ENCODE measurements around the gene STRIP1. TPM values are rescaled to one million over a fixed set of nuclear protein-coding genes. Genes with fewer than 3 reads are reported as not detected.
"Not testable (repeated sequence)": the region's sequence is repeated elsewhere in the genome, so short reads cannot be mapped to it uniquely, and the experiment has no call there.

Gene STRIP1
- total RNA-seq, 1 donor from 2014 or later = 55.7 TPM

DNA sequence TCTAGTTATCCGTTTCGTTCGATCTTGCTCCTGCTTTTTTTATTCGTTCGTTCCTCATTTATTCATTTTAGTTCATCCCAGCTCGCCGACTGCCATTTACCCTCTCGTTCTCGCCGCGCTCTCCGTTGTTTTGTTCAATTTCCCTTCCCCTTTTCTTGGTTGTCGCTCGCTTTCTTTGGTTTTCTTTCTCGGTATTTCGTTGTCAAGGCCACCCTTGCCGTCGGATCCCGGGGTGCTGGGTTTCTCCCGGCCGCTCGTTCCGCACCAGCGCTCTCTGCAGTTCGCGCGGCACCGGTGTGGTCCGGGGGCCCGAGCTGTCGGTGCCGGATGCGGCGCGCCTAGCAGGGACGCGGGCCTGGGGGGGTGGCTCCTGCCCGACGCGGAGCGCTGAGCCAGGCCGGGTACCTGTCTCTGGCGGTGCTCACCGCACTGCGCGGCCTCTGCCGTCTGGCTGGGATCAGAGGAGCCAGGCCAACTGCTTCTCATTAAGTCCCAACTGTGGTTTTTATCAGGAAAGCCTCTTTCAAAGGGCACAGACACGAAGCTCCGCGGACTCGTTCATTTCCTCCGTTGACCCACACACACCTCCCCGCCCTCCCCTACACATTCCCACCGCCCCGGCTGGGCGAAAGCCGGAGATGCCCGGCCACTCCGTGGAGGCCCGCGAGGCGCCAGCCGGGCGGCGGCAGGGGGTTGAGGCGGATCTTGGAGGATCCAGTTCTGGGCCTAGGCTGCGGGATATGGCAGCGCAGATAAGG is 34.4 kb downstream of the STRIP1 start:
- DNase-seq (ENCODE audit: extremely low read depth, low read depth, low spot score) = no peak

DNA sequence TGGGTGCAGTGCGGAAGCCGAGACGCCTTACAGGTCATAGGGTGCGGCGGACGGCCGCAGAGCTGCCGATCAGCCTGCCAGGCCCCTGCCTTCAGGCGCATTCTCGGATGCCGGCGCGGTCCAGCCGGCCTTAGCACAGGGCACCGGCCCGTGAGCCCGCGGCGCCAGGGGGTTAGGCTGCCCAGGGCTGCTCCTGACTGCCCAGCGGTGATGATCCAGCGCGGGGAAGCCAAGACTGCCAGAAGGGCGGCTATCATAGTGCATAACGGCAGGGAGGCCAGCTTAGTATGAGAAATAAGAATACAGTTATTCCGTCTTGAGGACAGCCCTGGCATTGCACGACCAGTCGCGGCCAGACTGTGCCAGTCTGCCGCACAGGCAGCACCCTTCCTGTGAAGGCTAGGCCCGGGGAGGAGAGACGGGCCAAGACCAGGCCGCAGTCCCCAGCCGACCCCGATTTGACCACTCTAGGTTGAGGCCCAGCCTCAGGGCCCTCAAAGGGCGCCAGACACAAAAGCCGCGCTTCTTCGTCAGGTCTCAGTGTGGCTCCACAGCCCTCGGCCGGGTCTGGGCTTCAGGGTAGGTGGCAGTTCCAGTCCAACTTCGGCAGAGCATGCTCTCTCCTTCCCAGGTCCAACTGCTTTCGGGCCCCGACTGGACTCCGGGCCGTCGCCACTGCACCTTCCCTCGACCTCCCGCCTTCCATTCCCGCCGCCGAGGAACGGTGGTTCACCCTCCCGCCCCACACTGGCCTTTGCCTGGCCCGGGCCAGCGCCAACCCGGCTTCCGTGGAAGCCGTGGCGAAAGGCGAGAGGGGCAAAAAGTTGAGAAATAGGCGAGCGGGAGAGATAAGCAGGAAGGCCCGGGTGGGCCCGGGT is 35.2 kb downstream of the STRIP1 start:
- no peak for DNase-seq (ENCODE audit: extremely low read depth, low read depth, low spot score)

DNA sequence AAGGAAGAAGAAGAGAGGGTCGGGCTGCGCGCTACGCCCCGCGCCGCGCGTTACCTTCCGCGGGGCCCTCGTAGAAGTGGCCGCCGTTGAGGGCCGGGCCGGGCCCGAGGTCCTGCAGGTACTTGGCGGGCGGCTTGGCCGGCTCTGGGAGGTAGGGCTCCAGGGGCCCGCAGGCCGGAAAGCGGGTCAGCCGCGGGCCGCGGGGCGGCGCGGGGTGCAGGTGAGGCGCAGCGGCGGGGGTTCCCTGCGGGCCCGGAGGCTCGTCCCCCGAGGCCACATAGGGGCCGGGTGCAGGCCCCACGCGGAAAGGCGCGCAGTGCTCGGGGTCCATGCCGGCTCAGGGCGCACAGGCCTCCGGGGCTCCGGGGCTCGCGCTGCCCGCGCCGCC is 35.9 kb downstream of the STRIP1 start:
- no peak for DNase-seq (ENCODE audit: extremely low read depth, low read depth, low spot score)

DNA sequence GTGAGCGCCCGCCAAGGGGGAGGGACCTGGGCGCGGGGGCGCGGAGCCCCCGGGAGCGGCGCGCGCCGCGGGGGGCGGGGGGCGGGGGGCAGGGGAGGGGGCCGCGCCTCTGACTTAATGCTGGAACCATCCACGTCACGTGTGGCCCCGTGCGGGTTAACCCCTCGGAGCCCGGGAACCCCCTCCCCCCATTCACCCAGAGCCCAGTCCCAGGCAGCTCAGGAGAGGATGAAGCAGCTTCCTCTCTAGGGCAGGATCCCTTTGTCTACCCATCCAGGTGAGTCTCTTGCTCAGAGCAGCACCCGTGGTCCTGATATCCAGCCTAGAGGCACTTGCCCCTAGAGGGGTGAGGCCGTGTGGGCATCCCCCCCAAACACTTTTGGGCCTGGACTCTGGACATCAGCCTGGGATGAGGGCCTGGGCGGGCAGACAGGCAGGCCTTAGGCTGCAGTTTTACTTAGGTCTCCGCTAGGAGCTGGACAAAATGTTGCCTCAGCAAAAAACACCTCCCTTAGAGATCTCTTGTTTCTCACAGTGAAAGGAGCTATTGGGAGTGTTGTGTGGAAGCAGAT is 36.3 kb downstream of the STRIP1 start, which contains the start of gene ALX3:
TSS of gene ALX3 (minus strand) at position 2 of the 572 bp plus-strand sequence. CDS start 60 bp downstream, outside the sequence.
- DNase-seq (ENCODE audit: extremely low read depth, low read depth, low spot score) = no peak

DNA sequence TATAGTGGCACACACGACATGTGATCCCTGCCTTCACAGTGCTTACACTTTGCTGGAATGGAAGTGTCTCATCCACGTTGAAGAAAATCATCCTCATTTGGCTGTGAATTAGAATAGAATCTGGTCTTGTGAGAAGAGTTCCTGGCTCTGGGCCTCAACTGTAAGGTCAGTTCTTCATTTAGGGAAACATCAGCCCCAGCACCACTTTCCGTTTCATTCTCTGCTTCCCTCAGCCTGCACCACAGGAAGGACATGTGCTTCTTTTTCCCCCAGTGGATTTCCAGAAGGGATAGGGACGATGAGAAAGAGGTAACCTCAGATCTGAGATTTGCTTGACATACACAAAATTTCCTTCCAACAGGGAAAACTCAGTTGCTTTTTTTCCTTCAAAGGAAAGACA is 39.7 kb downstream of the STRIP1 start:
- DNase-seq (ENCODE audit: extremely low read depth, low read depth, low spot score) = no peak

DNA sequence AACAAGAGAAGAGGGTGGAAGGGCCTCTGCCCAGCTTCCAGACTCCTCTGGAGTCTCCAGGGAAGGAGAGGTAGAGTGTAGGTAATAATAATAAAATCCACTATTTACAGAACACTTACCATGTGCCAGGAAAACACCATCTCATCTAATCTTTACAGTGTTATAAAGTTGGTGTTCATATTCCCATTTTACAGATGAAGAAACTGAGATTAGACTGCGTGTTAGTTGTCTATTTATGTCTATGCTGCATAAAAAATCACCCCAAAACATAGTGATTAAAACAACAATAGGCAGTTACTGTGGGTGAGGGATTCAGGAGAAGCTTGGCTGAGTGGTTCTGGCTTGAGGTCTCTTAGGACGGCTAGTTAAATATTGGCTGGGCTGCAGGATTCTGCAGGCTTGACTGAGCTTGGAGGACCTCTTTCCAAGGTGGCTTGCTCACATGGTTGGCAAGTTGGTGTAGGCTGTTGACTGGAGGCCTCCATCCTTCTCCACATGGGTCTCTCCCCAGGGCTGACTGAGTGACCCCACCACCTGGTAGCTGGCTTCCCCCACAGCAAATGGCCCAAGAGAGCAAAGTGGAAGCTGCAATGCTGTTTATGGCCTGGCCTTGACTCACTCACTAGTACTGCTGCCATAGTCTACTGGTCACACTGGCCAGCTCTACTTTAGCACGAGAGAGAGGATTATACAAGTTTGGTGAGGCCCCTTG is 42.5 kb downstream of the STRIP1 start:
- no peak for DNase-seq (ENCODE audit: extremely low read depth, low read depth, low spot score)

DNA sequence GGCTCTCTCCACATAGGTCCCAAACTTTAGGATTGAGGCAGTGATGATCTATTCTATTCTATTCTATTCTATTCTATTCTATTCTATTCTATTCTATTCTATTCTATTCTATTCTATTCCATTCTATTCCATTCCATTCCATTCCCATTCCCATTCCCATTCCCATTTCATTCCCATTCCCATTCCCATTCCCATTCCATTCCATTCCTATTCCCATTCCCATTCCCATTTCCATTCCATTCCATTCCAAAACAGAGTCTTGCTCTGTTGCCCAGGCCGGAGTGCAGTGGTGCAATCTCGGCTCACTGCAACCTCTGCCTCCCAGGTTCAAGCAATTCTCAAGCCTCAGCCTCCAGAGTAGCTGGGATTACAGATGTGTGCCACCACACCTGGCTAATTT is 45.6 kb downstream of the STRIP1 start:
- DNase-seq (ENCODE audit: extremely low read depth, low read depth, low spot score) = not testable (repeated sequence)

DNA sequence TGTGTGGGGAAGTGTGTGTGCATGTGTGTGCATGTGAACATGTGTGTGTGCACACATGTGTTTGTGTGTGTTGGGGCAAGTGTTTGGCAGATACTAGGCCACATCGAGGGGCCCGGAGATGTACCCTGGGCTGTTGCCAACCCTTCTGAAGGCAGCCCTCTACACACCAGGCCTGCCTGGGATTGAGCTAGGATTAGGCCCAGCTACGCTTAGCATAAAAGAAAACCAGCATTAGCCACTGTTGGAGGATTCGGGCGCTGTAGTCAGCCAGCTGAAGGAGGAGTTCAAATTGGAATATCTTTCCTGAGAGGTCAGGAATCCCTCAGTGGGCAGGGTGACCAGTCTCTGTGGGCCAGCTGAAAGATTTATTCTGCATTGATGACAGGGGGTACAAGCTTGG is 46.6 kb downstream of the STRIP1 start:
- no peak for DNase-seq (ENCODE audit: extremely low read depth, low read depth, low spot score)

DNA sequence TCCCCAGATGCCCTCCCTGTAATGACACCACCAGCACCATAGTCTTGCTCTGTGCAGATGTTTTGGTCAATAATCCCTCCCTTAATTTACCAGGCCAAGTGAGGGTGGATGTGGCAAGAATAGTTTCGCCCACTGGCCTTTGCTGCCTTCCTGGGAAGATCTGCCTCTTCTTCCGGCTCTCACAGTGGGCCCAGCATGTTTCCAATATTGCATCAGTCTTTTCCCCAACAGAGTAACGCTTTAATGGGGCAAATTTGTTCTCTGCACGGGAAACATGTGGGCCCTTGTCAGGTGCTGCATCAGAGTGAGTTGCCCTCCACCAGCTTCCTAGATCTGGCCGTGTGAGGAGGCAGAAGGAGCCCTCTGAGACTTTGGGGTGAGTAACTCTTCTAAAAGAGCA is 48.1 kb downstream of the STRIP1 start:
- no peak for DNase-seq (ENCODE audit: extremely low read depth, low read depth, low spot score)

DNA sequence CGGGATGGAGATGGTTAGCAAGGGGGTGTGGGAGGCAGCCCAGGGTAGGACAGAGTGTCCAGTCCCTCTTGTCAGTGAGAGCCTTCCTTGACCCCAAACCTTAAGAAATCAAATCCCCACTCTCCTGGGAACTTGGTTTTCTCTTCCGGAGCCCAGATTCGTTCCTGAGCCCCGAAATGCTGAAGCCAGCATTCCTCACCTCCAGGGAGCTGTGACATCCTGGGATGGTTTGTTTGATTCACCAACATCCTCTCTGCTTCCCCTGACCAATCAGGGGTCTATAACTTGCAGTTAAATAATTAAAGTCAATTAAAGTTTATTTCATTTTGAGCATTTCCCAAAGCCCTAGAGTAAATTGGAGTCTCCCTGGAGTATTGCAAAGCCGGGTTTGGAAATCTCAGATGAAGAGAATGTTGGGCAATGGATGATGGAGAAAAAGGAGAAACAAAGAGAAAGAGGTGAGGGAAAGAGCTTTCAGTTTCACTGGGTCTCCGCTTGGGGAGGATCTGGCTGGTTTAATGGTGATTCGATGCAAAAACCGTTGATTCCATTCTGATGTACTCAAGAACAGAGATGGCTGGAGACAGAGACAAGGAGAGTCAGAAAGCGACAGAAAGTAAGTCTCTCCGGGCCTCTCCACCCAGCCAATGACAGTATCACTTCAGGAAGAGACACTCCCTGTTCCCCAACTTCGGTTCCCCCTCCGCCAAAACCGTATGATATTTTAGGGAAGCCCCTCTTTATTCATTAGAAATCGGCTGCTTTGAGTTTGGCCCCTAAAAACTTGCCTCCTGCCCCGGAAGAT is 48.8 kb downstream of the STRIP1 start:
- DNase-seq (ENCODE audit: extremely low read depth, low read depth, low spot score) = no peak

DNA sequence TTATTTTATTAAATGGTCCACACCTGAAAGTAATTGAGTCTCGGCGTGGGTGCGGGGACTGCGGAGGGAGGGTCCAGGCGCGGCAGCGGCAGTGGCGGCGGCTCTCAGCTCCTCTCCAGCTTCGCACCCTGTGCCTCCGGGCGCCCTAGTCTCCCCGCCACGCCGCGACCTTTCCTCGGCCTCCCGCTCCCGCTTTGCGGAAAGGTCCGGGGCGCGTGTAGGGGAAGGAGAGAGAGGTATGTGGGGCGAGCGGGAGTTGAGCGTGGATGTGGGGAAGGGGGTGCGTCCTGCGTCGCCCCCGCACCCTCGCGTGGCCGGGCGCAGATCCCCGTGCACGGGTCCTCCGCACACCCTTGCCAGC is 49.4 kb downstream of the STRIP1 start:
- DNase-seq (ENCODE audit: extremely low read depth, low read depth, low spot score) = no peak

DNA sequence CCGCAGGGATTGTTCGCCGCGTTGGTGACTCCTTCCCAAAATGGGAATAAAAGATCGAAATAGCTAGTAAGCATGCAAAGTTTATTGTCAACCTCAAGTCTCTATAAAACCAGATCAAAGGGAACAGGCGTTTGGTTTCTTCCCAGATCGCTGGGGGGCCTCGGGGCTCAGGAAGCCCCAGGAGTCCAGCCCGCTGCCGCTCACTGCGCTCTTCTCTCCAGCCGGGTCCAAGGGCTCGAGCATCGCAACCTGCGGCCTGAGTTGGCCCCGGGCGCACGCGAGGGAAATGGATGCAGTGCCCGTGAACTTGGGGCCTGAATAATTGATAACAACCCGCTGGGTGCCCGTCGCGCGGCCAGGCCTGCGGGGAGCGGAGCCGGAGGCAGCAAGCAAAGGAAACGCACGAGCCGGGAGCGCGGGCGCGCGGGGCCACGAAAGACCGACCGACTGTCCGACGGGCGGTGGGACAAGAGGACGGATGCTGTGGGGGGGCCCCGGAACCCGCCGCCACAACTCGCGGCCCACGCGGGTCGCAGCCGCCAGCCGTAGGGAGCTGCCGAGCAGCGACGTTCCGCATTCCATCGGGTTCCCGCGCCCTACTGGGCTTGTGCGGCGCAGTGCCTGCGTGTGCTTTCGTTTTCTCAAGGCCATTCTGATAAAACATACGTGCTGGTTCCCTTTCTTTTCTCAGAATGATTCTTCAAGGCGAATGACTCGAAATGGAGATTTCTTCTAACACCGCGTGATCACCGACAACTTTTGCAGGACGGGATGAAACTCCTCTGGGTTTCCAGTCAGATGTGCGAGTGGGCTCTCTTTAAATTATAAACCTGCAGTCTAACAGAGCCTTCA is 50.0 kb downstream of the STRIP1 start:
- no peak for DNase-seq (ENCODE audit: extremely low read depth, low read depth, low spot score)

DNA sequence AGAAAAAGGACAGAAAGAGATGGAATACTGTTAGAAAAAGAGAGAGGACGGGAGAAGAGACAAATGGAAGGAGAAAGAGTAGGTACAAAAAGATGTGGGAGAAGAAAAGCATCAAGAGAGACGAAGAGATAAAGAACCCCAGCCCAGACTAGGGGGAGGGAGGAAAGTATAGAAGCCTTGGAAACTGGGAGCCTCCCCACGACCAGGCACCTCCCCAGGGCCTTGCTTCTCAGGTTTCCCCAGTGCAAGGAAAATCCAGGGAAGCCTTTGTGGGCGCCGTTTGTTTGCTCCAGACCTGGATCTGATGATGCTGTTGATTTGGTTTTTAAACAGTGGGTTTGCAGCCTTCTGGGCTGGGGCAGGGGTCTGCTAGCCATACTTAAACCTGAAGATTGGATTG is 51.2 kb downstream of the STRIP1 start:
- no peak for DNase-seq (ENCODE audit: extremely low read depth, low read depth, low spot score)

DNA sequence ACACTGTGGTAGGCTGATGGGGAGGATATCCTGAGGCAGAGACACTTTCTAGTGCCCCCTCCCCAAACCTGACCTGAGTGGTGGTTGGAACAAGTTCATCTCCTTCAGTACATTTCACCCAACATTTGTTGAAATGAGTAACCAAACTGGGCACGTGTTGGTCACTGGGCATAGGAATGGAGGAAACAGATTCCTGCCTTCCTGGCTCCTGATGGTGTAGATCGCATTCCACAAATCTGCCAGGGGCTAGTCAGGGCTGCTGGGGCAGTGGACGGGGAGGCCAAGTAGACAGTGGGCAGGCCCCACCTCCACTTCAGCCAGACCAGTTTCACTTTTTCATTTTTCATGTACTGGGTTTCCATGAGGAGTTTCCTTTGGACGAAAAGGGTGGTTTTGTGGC is 52.5 kb downstream of the STRIP1 start:
- no peak for DNase-seq (ENCODE audit: extremely low read depth, low read depth, low spot score)

DNA sequence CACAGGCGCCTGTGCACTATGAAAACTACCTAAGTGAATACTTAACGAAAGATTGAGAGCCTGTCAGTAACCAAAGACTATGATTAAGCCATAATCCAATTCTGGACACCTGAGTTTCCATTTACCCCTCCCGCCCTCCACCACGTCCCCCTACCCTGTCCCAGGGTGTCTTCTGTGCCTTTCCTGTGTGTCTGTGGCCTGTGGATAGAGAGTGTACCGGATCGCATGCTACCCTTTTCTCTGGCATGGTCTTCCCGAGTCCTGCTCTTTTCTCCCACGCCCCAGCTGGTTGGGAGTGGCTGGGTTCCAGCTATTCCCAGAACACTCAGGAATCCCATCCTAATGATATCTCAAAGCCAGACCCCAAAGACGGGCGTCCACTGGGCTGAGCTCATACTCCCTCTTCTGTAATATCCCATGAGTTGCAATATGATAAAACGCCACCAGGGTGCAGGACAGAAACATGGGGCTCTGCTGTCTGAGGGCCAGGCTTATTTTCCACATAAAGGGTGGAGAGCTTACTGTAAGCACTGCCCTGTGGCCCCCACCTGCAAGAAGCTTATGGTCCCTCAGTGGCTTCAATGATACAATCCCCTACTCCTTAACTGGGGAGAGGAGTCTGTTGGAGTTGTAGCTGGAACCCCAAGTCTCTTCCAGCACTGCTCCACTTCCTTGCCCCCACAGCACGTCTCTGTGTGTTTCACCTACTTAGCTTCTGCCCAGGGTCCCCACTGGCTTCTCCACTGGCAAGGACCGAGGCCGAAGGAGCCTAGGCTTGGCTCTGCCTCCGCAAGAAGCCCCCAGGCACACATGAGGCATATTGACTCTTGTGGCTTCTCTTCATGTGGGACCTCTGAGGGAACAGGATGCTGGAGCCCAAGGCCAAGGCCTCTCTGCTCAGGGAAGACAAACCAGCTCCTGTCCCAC is 53.7 kb downstream of the STRIP1 start:
- no peak for DNase-seq (ENCODE audit: extremely low read depth, low read depth, low spot score)

DNA sequence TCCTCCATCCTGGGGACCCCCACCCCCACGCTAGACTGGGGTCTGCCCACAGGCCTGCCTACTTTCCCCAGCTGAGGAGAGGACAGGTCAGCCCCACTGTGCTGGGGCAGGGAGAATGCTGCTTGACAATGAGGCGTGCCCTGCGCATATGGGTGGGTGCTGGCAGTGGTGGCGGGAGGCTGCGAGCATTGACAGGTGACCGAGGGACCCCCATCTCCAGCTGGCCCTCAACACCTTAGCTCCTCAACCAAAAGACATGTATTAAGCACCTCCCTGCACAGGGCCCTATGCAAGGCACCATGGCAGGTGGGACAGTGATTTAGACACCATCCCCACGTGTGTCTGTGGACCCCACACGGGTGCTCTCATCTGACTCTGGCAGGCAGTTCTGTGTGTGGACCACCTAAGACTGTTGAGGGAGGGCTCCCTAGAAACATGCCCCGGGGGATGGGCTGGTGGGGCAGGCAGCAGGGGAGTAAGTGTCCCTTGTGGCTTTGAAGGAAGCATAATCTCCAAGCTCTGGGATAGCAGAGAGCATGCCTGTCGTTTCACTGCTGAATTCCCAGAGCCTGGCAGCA is 54.4 kb downstream of the STRIP1 start:
- no peak for DNase-seq (ENCODE audit: extremely low read depth, low read depth, low spot score)

DNA sequence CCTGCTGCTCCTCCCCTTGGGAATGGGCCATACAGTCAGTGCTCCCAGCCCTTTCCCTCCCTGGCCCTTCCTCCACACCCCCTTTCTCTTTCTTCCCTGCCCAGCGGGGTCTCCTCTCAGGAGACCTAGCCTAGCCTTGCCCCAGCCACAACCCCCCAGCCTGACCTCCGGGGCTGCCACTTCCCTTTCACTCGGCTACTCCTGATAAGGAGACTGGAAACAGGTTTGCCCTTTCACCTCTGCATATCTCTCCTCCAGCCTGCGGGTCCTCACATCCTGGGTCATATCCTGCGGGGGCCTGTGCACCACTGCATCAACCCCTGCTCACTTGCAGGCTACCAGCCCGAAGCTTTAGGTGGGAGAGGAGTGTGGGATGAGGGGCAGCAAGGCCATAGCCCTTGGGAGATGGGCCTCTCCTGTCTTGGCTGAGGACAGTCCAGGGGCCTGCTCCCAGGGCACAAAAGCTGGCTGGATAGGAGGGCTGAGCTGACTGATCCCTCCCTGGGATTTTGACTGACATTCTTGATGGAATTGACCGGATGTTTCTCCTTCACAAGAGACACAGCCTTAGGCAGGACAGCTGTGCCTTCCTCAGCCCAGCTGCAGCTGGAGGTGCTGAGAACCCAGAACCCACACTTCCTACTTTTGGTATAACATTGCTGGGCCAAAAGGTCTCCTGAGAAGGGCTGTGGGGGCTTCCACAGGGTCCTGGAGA is 55.3 kb downstream of the STRIP1 start:
- DNase-seq (ENCODE audit: extremely low read depth, low read depth, low spot score) = no peak
